ENCODE data around the gene SGK2. TPM values are rescaled to one million over a fixed set of nuclear protein-coding genes. Genes with fewer than 3 reads are reported as not detected.
A peak's percentile ranks its signal among the peaks of the same experiment; 100 is the strongest.

SGK2 gene
- total and polyA plus RNA-seq, 2 of the 13 experiments (the other 11 are each of a cell fraction or from before 2014, with no cell fraction given), result 6.2 to 29.4 TPM

DNA sequence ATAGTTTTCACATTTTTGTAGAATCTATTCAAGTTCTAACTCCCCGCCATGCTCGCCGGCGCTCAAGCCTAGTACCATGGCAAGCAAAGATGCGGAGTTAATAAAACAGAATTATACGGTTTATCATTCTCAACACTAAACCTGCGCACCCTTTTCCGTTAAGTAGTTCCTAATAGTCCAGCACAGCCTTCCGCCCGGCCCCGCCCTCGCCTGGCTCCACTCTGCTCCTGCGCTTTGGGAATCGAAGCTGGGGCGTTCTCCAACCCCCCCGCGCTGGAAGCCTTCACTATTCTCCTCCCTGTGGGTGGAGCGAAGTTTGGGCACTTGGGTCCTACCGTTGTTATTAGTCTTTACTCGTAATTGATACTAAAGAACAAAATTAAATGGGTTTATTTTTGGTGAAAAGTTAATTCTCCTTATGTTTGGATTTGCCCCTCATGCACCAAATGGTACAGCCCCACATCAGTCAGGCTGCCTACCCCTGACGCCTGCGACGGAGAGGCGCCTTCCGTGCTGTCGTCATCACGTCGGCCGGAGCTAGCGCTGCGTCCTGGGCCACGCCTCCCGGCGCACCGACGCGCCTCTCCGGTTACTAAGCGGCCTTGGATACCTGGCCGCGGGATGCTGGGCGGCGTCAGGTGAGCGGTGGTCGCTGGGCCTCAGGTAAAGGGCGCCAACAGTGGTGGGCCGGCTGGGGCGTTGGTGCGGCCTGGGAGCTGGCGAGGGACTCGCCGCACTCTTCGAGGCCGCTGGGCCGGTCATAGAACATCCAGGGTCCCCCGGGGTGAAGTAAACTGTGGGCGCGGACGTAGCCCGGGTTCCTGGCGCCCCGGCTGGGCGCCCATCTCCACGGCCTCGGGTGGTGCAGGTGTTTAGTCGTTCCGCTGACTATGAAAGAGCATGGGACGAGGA is 31.8 kb downstream of the SGK2 start, which contains the start of gene IFT52 (continued):
- TF ChIP-seq, protein P1, sequence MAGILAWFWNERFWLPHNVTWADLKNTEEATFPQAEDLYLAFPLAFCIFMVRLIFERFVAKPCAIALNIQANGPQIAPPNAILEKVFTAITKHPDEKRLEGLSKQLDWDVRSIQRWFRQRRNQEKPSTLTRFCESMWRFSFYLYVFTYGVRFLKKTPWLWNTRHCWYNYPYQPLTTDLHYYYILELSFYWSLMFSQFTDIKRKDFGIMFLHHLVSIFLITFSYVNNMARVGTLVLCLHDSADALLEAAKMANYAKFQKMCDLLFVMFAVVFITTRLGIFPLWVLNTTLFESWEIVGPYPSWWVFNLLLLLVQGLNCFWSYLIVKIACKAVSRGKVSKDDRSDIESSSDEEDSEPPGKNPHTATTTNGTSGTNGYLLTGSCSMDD (CRISPR knock-in tag; IDR thresholded peaks at IDR 0.05), result 0 out of 2 replicates have a peak, but pooled peaks have one; percentile 31
- TF ChIP-seq RFXANK (CRISPR knock-in tag; IDR thresholded peaks at IDR 0.05), result peak; percentile 75
- 0 out of 2 replicates have a peak, but pooled peaks have one; percentile 46 for TF ChIP-seq KDM1A (CRISPR knock-in tag; IDR thresholded peaks at IDR 0.05)
- peak; percentile 79 for TF ChIP-seq ZNF781 (CRISPR knock-in tag; IDR thresholded peaks at IDR 0.05; ENCODE audit: borderline replicate concordance, not compliant biosample characterization)
- TF ChIP-seq HOXA9 (CRISPR knock-in tag; IDR thresholded peaks at IDR 0.05; ENCODE audit: borderline replicate concordance), result no peak
- TF ChIP-seq TOPORS (CRISPR knock-in tag; IDR thresholded peaks at IDR 0.05), result 0 out of 2 replicates have a peak, but pooled peaks have one; percentile 73
- no peak for TF ChIP-seq ATAD3A (CRISPR knock-in tag; IDR thresholded peaks at IDR 0.05)
- TF ChIP-seq, protein P2, sequence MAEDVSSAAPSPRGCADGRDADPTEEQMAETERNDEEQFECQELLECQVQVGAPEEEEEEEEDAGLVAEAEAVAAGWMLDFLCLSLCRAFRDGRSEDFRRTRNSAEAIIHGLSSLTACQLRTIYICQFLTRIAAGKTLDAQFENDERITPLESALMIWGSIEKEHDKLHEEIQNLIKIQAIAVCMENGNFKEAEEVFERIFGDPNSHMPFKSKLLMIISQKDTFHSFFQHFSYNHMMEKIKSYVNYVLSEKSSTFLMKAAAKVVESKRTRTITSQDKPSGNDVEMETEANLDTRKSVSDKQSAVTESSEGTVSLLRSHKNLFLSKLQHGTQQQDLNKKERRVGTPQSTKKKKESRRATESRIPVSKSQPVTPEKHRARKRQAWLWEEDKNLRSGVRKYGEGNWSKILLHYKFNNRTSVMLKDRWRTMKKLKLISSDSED (CRISPR knock-in tag; IDR thresholded peaks at IDR 0.05), result no peak
- no peak for TF ChIP-seq MBD4 (IDR thresholded peaks at IDR 0.05; ENCODE audit: borderline replicate concordance, low read length)
- TF ChIP-seq CBX2 (IDR thresholded peaks at IDR 0.05; ENCODE audit: low read depth, low read length), result no peak
- no peak for TF ChIP-seq CBX2 (CRISPR knock-in tag; IDR thresholded peaks at IDR 0.05; ENCODE audit: low read depth)
- no peak for TF ChIP-seq SIN3B (IDR thresholded peaks at IDR 0.05; ENCODE audit: low read length)
- TF ChIP-seq SNAPC2 (CRISPR knock-in tag; IDR thresholded peaks at IDR 0.05), result 0 out of 2 replicates have a peak, but pooled peaks have one; percentile 18
- peak; percentile 80; the same call in 1 of the 2 replicates for TF ChIP-seq NR0B2 (CRISPR knock-in tag; IDR thresholded peaks at IDR 0.05)
- 0 out of 2 replicates have a peak, but pooled peaks have one; percentile 31 for TF ChIP-seq RARG (CRISPR knock-in tag; IDR thresholded peaks at IDR 0.05; ENCODE audit: low read depth)
- peak; percentile 92 for TF ChIP-seq GLI4 (CRISPR knock-in tag; IDR thresholded peaks at IDR 0.05; ENCODE audit: borderline replicate concordance)
- no peak for TF ChIP-seq STAT5B (CRISPR knock-in tag; IDR thresholded peaks at IDR 0.05)
- no peak for TF ChIP-seq ZNF549 (CRISPR knock-in tag; IDR thresholded peaks at IDR 0.05)
- peak; percentile 86; the same call in 1 of the 2 replicates for TF ChIP-seq KLF9 (CRISPR knock-in tag; IDR thresholded peaks at IDR 0.05; ENCODE audit: low read depth)
- no peak for TF ChIP-seq MTF2 (CRISPR knock-in tag; IDR thresholded peaks at IDR 0.05; ENCODE audit: borderline replicate concordance)
- TF ChIP-seq ZNF367 (CRISPR knock-in tag; IDR thresholded peaks at IDR 0.05; ENCODE audit: borderline replicate concordance), result peak; percentile 61; the same call in 1 of the 2 replicates
- no peak for TF ChIP-seq HMG20B (CRISPR knock-in tag; conservative IDR thresholded peaks at IDR 0.05)
- peak; percentile 75 for TF ChIP-seq FOXO1 (CRISPR knock-in tag; IDR thresholded peaks at IDR 0.05)
- TF ChIP-seq ZNF772 (CRISPR knock-in tag; IDR thresholded peaks at IDR 0.05), result peak; percentile 52
- no peak; the same call in 1 of the 2 replicates for TF ChIP-seq IRX3 (CRISPR knock-in tag; IDR thresholded peaks at IDR 0.05; ENCODE audit: borderline replicate concordance, low read depth)
- no peak for TF ChIP-seq NFRKB (IDR thresholded peaks at IDR 0.05)
- peak; percentile 94 for TF ChIP-seq ATF1 (CRISPR knock-in tag; IDR thresholded peaks at IDR 0.05)
- peak; percentile 70; the same call in 1 of the 2 replicates for TF ChIP-seq ZNF275 (CRISPR knock-in tag; IDR thresholded peaks at IDR 0.05; ENCODE audit: borderline replicate concordance)

All from HepG2 (cell line).